Upper lobe of left lung (tissue), 6 donors: ENCODE data around the gene GCH1. TPM values are rescaled to one million over a fixed set of nuclear protein-coding genes. Genes with fewer than 3 reads are reported as not detected.

Experiments
- ATAC-seq, 2 donors: fragments of 200-7000 bp; cut with Tn5 transposase; one replicate each; pipeline ENCODE4 v1.9.1; 2022; ENCODE audit warnings: mild to moderate bottlenecking in 2 of 2, moderate library complexity in 2 of 2; ENCODE audit not compliant: low FRiP score in 2 of 2
- DNase-seq, 2 donors: peaks; one replicate each; pipeline ENCODE4 v3.0.0-alpha.2; 2019 to 2020
- H3K27ac ChIP-seq, 4 donors: fragments of 200-600 bp; sonication (generic); one replicate each; pipeline ENCODE4 v1.5.1; 2016 to 2019
- H3K27me3 ChIP-seq, 4 donors: fragments of 200-600 bp; sonication (generic); one replicate each; pipeline ENCODE4 v1.5.1; 2017 to 2019
- H3K36me3 ChIP-seq, 4 donors: fragments of 200-600 bp; sonication (generic); one replicate each; pipeline ENCODE4 v1.5.1; 2016 to 2019
- H3K4me1 ChIP-seq, 4 donors: fragments of 200-600 bp; sonication (generic); one replicate each; pipeline ENCODE4 v1.5.1; 2018 to 2019
- H3K4me3 ChIP-seq, 4 donors: fragments of 200-600 bp; sonication (generic); one replicate each; pipeline ENCODE4 v1.5.1; 2017 to 2019; ENCODE audit warnings: mild to moderate bottlenecking in 2 of 4, moderate library complexity in 1 of 4
- H3K9me3 ChIP-seq, 4 donors: fragments of 200-600 bp; sonication (generic); one replicate each; pipeline ENCODE4 v1.5.1; 2018 to 2019
- EP300 ChIP-seq, 4 donors: sonication (generic); formaldehyde crosslinking; IDR thresholded peaks; one replicate each; pipeline ENCODE4 v1.5.1; 2017; ENCODE audit warnings: antibody characterized with exemption in 4 of 4, control low read depth in 2 of 4
- POLR2A ChIP-seq, 4 donors: fragments of 450-650 bp; IDR thresholded peaks; one replicate each; pipeline ENCODE4 v1.5.1; 2016 to 2017; ENCODE audit warnings: antibody characterized with exemption in 4 of 4, mild to moderate bottlenecking in 2 of 4
- POLR2AphosphoS5 ChIP-seq, 2 donors: sonication (generic); formaldehyde crosslinking; IDR thresholded peaks; one replicate each; pipeline ENCODE4 v1.5.1; 2017; ENCODE audit warnings: antibody characterized with exemption in 2 of 2
- WGBS, 2 donors: methylation state at CpG; one replicate each; pipeline ENCODE4 v1.1.5; 2017 to 2018; 5-methylcytosine and 5-hydroxymethylcytosine counted together
- total RNA-seq, 6 donors: library from RNA; depleted of rRNA in 4 of 6; stranded (reverse); fragments of >200 nt in 4 of 6; gene quantifications; one replicate each; pipeline versions ENCODE4 v1.1.0 to v1.2.1, GENCODE V29; 2016 to 2021
- TF ChIP-seq, protein P1 (sequence below), 6 experiments: fragments of 450-650 bp in 4 of 6; fragments of 200-600 bp in 2 of 6; sonication (generic) in 2 of 6; IDR thresholded peaks; one replicate each; pipeline ENCODE4 v1.5.1; 2016 to 2019; ENCODE audit warnings: antibody characterized with exemption in 6 of 6
- donor health status: DM: no; HTN: no; CAD: no; lungs with moderate emphysema.
- donor health status: DM: no; HTN: yes; CAD: no; lungs with severe emphysema.

Gene GCH1
- total RNA-seq, 6 donors from 2014 or later, result 7.9 to 26.3 (median 19.5) TPM

DNA sequence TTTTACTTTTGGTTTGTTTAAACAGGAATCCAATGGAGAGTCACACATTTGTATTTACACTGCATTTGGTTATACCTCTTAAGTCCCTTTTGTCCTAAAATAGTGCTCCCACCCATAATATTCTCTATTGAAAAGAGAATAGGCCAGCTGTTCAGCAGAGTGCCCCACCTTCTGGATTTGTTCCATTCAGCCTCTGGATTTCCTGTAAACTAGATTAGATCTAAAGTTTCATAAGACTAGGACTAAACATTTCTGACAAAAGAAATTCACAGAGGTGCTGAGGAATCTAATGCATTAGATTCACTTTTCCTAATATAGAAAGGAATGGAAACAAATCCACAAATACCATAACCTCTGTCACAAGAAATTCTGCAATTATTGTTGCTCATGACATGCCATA is 38.1 kb downstream of the GCH1 start:
- Histone ChIP-seq H3K4me3 (no peak overlapping the region), H3K27ac (peak overlapping the region in 1 of 4 donors; percentile 39), H3K9me3 (no peaks in the 10 kb centered on the region), H3K4me1 (peaks cover 0 to 32% (median 11%) of the 10 kb centered on the region in 4 donors), H3K36me3 (peaks cover 0 to under 1% (median 0%) of the 10 kb centered on the region in 4 donors), H3K27me3 (no peaks in the 10 kb centered on the region)
- TF ChIP-seq EP300 (IDR thresholded peaks at IDR 0.05) (no peak), POLR2A (IDR thresholded peaks at IDR 0.05) (no peak), POLR2AphosphoS5 (IDR thresholded peaks at IDR 0.05) (no peak)
- TF ChIP-seq, protein P1, sequence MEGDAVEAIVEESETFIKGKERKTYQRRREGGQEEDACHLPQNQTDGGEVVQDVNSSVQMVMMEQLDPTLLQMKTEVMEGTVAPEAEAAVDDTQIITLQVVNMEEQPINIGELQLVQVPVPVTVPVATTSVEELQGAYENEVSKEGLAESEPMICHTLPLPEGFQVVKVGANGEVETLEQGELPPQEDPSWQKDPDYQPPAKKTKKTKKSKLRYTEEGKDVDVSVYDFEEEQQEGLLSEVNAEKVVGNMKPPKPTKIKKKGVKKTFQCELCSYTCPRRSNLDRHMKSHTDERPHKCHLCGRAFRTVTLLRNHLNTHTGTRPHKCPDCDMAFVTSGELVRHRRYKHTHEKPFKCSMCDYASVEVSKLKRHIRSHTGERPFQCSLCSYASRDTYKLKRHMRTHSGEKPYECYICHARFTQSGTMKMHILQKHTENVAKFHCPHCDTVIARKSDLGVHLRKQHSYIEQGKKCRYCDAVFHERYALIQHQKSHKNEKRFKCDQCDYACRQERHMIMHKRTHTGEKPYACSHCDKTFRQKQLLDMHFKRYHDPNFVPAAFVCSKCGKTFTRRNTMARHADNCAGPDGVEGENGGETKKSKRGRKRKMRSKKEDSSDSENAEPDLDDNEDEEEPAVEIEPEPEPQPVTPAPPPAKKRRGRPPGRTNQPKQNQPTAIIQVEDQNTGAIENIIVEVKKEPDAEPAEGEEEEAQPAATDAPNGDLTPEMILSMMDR (IDR thresholded peaks at IDR 0.05), result no peak
- no peak for DNase-seq
- no peak for ATAC-seq

DNA sequence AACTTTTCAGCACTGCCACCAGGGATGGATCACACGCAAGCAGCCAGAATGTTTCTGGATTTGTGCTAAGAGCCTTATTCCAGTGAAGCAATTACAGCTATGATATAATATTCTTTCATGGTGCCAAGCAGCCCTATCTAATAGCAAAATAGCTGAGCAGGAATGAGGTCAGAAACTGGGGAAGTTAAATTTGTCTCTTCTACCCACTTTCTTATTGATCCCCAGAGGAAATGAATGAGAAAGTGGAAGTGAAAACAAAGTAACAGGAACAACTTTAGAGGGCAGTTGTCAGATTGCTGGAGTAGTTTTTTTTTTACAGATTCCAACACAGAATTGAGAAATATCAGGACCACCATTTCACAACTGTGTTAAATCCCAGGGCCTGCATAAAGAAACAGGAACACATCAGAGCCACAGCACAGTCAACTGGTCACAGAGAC is 44.8 kb downstream of the GCH1 start:
- ATAC-seq, result peak in 1 of 2 donors; percentile 95
- Histone ChIP-seq H3K9me3 (no peaks in the 10 kb centered on the region), H3K36me3 (peaks cover 0 to 9% (median 6%) of the 10 kb centered on the region in 4 donors), H3K4me1 (peaks cover 9 to 15% (median 12%) of the 10 kb centered on the region in 4 donors), H3K27ac (peak overlapping the region in 1 of 4 donors; percentile 36), H3K4me3 (no peak overlapping the region), H3K27me3 (no peaks in the 10 kb centered on the region)
- TF ChIP-seq POLR2A (IDR thresholded peaks at IDR 0.05) (no peak), EP300 (IDR thresholded peaks at IDR 0.05) (no peak), POLR2AphosphoS5 (IDR thresholded peaks at IDR 0.05) (no peak)
- TF ChIP-seq, protein P1 (IDR thresholded peaks at IDR 0.05), result no peak
- DNase-seq, result no peak
- WGBS, 2 donors, result 79 to 86% methylated on average over 1 of the region's 1 CpG

DNA sequence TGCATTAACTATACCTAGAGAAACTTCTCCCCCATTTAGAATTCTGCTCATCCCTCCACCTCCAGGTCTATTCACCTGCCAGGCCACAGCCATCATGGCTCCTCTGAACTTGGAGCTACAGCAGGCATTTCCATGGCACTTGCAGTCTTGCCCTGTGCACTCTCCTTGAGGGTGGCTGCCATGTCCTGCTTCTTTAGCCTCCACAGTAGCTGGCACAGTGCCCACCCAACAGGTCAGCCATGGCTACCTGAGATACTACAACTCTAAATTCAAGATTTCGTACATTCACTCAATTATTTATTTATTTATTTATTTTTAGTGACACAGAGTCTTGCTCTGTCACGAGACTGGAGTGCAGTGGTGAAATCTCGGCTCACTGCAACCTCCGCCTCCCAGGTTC is 46.5 kb downstream of the GCH1 start:
- 95 to 98% methylated on average over 4 of the region's 4 CpGs for WGBS, 2 donors

GRCh38 chr14:54854181-54854580 is 48.4 kb downstream of the GCH1 start:
- TF ChIP-seq POLR2AphosphoS5 (IDR thresholded peaks at IDR 0.05), result no peak
- WGBS, 2 donors, result 37 to 39% methylated on average over 2 of the region's 2 CpGs
- ATAC-seq (no peak), DNase-seq (no peak)
- no peak overlapping the region for H3K27ac ChIP-seq
- H3K27me3 ChIP-seq, result no peaks in the 10 kb centered on the region
- peaks cover 0 to 6% (median 3%) of the 10 kb centered on the region in 4 donors for H3K36me3 ChIP-seq
- H3K9me3 ChIP-seq, result no peaks in the 10 kb centered on the region
- no peak overlapping the region for H3K4me3 ChIP-seq
- peaks cover 9 to 15% (median 12%) of the 10 kb centered on the region in 4 donors for H3K4me1 ChIP-seq

More for the DNA sequence above, 46.5 kb downstream of the GCH1 start:
- TF ChIP-seq POLR2AphosphoS5 (IDR thresholded peaks at IDR 0.05) (no peak), POLR2A (IDR thresholded peaks at IDR 0.05) (no peak), EP300 (IDR thresholded peaks at IDR 0.05) (no peak)
- TF ChIP-seq, protein P1 (IDR thresholded peaks at IDR 0.05), result no peak
- DNase-seq (no peak), ATAC-seq (no peak)
- H3K27ac ChIP-seq, result no peak overlapping the region
- H3K9me3 ChIP-seq, result no peaks in the 10 kb centered on the region
- H3K27me3 ChIP-seq, result no peaks in the 10 kb centered on the region
- H3K4me3 ChIP-seq, result no peak overlapping the region
- H3K4me1 ChIP-seq, result peaks cover 9 to 15% (median 12%) of the 10 kb centered on the region in 4 donors
- peaks cover 0 to 9% (median 6%) of the 10 kb centered on the region in 4 donors for H3K36me3 ChIP-seq

GRCh38 chr14:54853339-54853738 is 49.3 kb downstream of the GCH1 start:
- peaks cover 9 to 15% (median 12%) of the 10 kb centered on the region in 4 donors for H3K4me1 ChIP-seq
- no peak for TF ChIP-seq POLR2A (IDR thresholded peaks at IDR 0.05)
- TF ChIP-seq, protein P1 (IDR thresholded peaks at IDR 0.05), result no peak
- TF ChIP-seq EP300 (IDR thresholded peaks at IDR 0.05), result no peak
- no peak for TF ChIP-seq POLR2AphosphoS5 (IDR thresholded peaks at IDR 0.05)
- H3K27me3 ChIP-seq, result no peaks in the 10 kb centered on the region
- DNase-seq (no peak), ATAC-seq (no peak)
- H3K36me3 ChIP-seq, result no peaks in the 10 kb centered on the region
- H3K27ac ChIP-seq, result no peak overlapping the region
- WGBS, 2 donors, result 92 to 96% methylated on average over 3 of the region's 3 CpGs
- no peaks in the 10 kb centered on the region for H3K9me3 ChIP-seq
- no peak overlapping the region for H3K4me3 ChIP-seq
